ENCODE data around the gene RBM46. TPM values are rescaled to one million over a fixed set of nuclear protein-coding genes. Genes with fewer than 3 reads are reported as not detected.
"Not testable (repeated sequence)": the region's sequence is repeated elsewhere in the genome, so short reads cannot be mapped to it uniquely, and the experiment has no call there.

The RBM46 gene
- total and polyA plus RNA-seq, 2 donors from 2014 or later: not detected

GRCh38 chr4:154868414-154869194, 87.5 kb downstream of the RBM46 start:
- TF ChIP-seq CTCF (IDR thresholded peaks at IDR 0.05; ENCODE audit: borderline replicate concordance, extremely low read depth, insufficient read depth): no peak
- intact Hi-C loops (cut with DNase I): no loop called here
- Histone ChIP-seq H3K27me3 (ENCODE audit: control insufficient read depth, insufficient read depth, low read length) (no peaks in the 10 kb centered on the region), H3K27ac (ENCODE audit: low read depth in 2 of 2, low read length in 2 of 2) (no peak overlapping the region), H3K9me3 (ENCODE audit: control insufficient read depth in 2 of 3, insufficient read depth in 1 of 3, low read length in 3 of 3) (peaks cover 0 to 13% (median 3%) of the 10 kb centered on the region in 3 donors), H3K36me3 (ENCODE audit: control insufficient read depth in 2 of 3, insufficient read depth in 3 of 3, low read length in 3 of 3) (no peaks in the 10 kb centered on the region), H3K9ac (ENCODE audit: low read length in 3 of 3) (no peak overlapping the region), H3K4me3 (ENCODE audit: low read length in 3 of 3) (no peak overlapping the region), H3K4me1 (ENCODE audit: control insufficient read depth in 2 of 3, insufficient read depth in 2 of 3, low read depth in 1 of 3, low read length in 3 of 3) (no peaks in the 10 kb centered on the region)
- no peak for DNase-seq
- FAIRE-seq: no peak

- FAIRE-seq (no peak), DNase-seq (no peak)
- no peaks in the 10 kb centered on the region for H3K27me3 ChIP-seq (ENCODE audit: control insufficient read depth, insufficient read depth, low read length)
- H3K9me3 ChIP-seq (ENCODE audit: control insufficient read depth in 2 of 3, insufficient read depth in 1 of 3, low read length in 3 of 3): peaks cover 0 to 8% (median 3%) of the 10 kb centered on the region in 3 donors
- intact Hi-C loops (cut with DNase I): no loop called here
- no peak overlapping the region for H3K9ac ChIP-seq (ENCODE audit: low read length in 3 of 3)
- no peak for TF ChIP-seq CTCF (IDR thresholded peaks at IDR 0.05; ENCODE audit: borderline replicate concordance, extremely low read depth, insufficient read depth)
- no peaks in the 10 kb centered on the region for H3K4me1 ChIP-seq (ENCODE audit: control insufficient read depth in 2 of 3, insufficient read depth in 2 of 3, low read depth in 1 of 3, low read length in 3 of 3)
- no peak overlapping the region for H3K27ac ChIP-seq (ENCODE audit: low read depth in 2 of 2, low read length in 2 of 2)
- no peaks in the 10 kb centered on the region for H3K36me3 ChIP-seq (ENCODE audit: control insufficient read depth in 2 of 3, insufficient read depth in 3 of 3, low read length in 3 of 3)
- H3K4me3 ChIP-seq (ENCODE audit: low read length in 3 of 3): no peak overlapping the region
Measured at GRCh38 chr4:154869301-154869700, 88.2 kb downstream of the RBM46 start.

GRCh38 chr4:154872198-154872597, 91.1 kb downstream of the RBM46 start:
- TF ChIP-seq CTCF (IDR thresholded peaks at IDR 0.05; ENCODE audit: borderline replicate concordance, extremely low read depth, insufficient read depth): no peak
- Histone ChIP-seq H3K9ac (ENCODE audit: low read length in 3 of 3) (no peak overlapping the region), H3K27me3 (ENCODE audit: control insufficient read depth, insufficient read depth, low read length) (no peaks in the 10 kb centered on the region), H3K27ac (ENCODE audit: low read depth in 2 of 2, low read length in 2 of 2) (no peak overlapping the region), H3K4me3 (ENCODE audit: low read length in 3 of 3) (no peak overlapping the region), H3K4me1 (ENCODE audit: control insufficient read depth in 2 of 3, insufficient read depth in 2 of 3, low read depth in 1 of 3, low read length in 3 of 3) (no peaks in the 10 kb centered on the region), H3K9me3 (ENCODE audit: control insufficient read depth in 2 of 3, insufficient read depth in 1 of 3, low read length in 3 of 3) (peaks cover 0 to 8% (median 3%) of the 10 kb centered on the region in 3 donors), H3K36me3 (ENCODE audit: control insufficient read depth in 2 of 3, insufficient read depth in 3 of 3, low read length in 3 of 3) (no peaks in the 10 kb centered on the region)
- DNase-seq (no peak), FAIRE-seq (no peak)
- intact Hi-C loops (cut with DNase I): no loop called here

- H3K9ac ChIP-seq (ENCODE audit: low read length in 3 of 3); H3K27ac ChIP-seq (ENCODE audit: low read depth in 2 of 2, low read length in 2 of 2); DNase-seq; H3K9me3 ChIP-seq (ENCODE audit: control insufficient read depth in 2 of 3, insufficient read depth in 1 of 3, low read length in 3 of 3); H3K4me3 ChIP-seq (ENCODE audit: low read length in 3 of 3); H3K27me3 ChIP-seq (ENCODE audit: control insufficient read depth, insufficient read depth, low read length); intact Hi-C loops (cut with DNase I); FAIRE-seq; H3K36me3 ChIP-seq (ENCODE audit: control insufficient read depth in 2 of 3, insufficient read depth in 3 of 3, low read length in 3 of 3); H3K4me1 ChIP-seq (ENCODE audit: control insufficient read depth in 2 of 3, insufficient read depth in 2 of 3, low read depth in 1 of 3, low read length in 3 of 3): not testable (repeated sequence)
Measured at GRCh38 chr4:154874049-154874448, 93.0 kb downstream of the RBM46 start.

Measured in kidney (tissue), 14 donors.